A673 (cell line): ENCODE data around the gene WDR17. TPM values are rescaled to one million over a fixed set of nuclear protein-coding genes. Genes with fewer than 3 reads are reported as not detected.

Experiments used
- BruUV-seq: library from RNA; stranded (reverse); fragments of 400-500 nt; replicated peaks from 2 replicates; lab custom pipeline; 2021; lab: Mats Ljungman, UMichigan
- CTCF ChIA-PET: fragments of 300-600 bp; sonication (Branson Sonifier 250); formaldehyde crosslinking; loops from one replicate; lab custom pipeline; 2022; ENCODE audit warnings: antibody characterized with exemption; lab: Charles Lee
- POLR2A ChIA-PET: fragments of 300-600 bp; sonication (Branson Sonifier 250); formaldehyde crosslinking; loops from one replicate; lab custom pipeline; 2022; ENCODE audit warnings: antibody characterized with exemption; ENCODE audit not compliant: low non-redundant PET; lab: Charles Lee
- DNase-seq: peaks from one replicate; pipeline ENCODE4 v3.0.0-alpha.2; 2015; ENCODE audit warnings: low spot score
- H3K27ac ChIP-seq: fragments of 200-600 bp; sonication (generic); 2 replicates; pipeline ENCODE4 v1.5.1; 2016; ENCODE audit warnings: mixed run types, low read depth, mild to moderate bottlenecking, mixed read lengths, antibody characterized with exemption, low read length; ENCODE audit not compliant: poor library complexity, severe bottlenecking
- H3K27me3 ChIP-seq: fragments of 200-600 bp; sonication (generic); replicated peaks from 2 replicates; pipeline ENCODE4 v1.6.1; 2017; ENCODE audit warnings: mixed run types, low read depth, mild to moderate bottlenecking, mixed read lengths, antibody characterized with exemption, low read length; ENCODE audit not compliant: insufficient read depth, poor library complexity
- H3K36me3 ChIP-seq: fragments of 200-600 bp; sonication (generic); 2 replicates; pipeline ENCODE4 v1.6.1; 2016; ENCODE audit warnings: mixed run types, mild to moderate bottlenecking, mixed read lengths, antibody characterized with exemption, low read length; ENCODE audit not compliant: insufficient read depth, poor library complexity, severe bottlenecking
- H3K4me1 ChIP-seq: fragments of 200-600 bp; sonication (generic); 2 replicates; pipeline ENCODE4 v1.6.1; 2017; ENCODE audit warnings: mixed run types, mild to moderate bottlenecking, mixed read lengths, antibody characterized with exemption, low read length; ENCODE audit not compliant: insufficient read depth, poor library complexity, severe bottlenecking
- H3K4me3 ChIP-seq: fragments of 200-600 bp; sonication (generic); 2 replicates; pipeline ENCODE4 v1.5.1; 2016; ENCODE audit warnings: low read depth, mixed run types, mild to moderate bottlenecking, mixed read lengths, low read length; ENCODE audit not compliant: poor library complexity, severe bottlenecking
- H3K9me3 ChIP-seq: fragments of 200-600 bp; sonication (generic); 2 replicates; pipeline ENCODE4 v1.6.1; 2016; ENCODE audit warnings: mixed run types, low read depth, mild to moderate bottlenecking, mixed read lengths, antibody characterized with exemption, low read length; ENCODE audit not compliant: poor library complexity, severe bottlenecking
- CTCF ChIP-seq: fragments of 300-800, 200-600 bp; sonication (generic); conservative IDR thresholded peaks from 2 replicates; pipeline ENCODE4 v1.5.1; 2017; ENCODE audit warnings: low read depth, mild to moderate bottlenecking, antibody characterized with exemption, low read length, moderate library complexity, mixed read lengths
- EZH2 ChIP-seq: fragments of 200-600 bp; sonication (generic); IDR thresholded peaks from 2 replicates; pipeline ENCODE4 v1.6.1; 2017; ENCODE audit warnings: borderline replicate concordance, low read depth, mild to moderate bottlenecking, mixed read lengths, antibody characterized with exemption, low read length; ENCODE audit not compliant: poor library complexity, severe bottlenecking
- intact Hi-C: fragments of 100-400 bp; cut with micrococcal nuclease; formaldehyde crosslinking; loops from one replicate; pipeline ENCODE4 v1.10.0; 2022; ENCODE audit not compliant: unreplicated experiment
- total RNA-seq: library from RNA; stranded (reverse); gene quantifications from 2 replicates; pipeline ENCODE4 v1.2.3, GENCODE V29; 2021

WDR17 gene
- total RNA-seq, 1 experiment from 2014 or later = 6.9 TPM

GRCh38 chr4:176090115-176090514 is 24.5 kb downstream of the WDR17 start:
- CTCF ChIA-PET = no interaction called here
- DNase-seq = no peak
- H3K27ac ChIP-seq = no peak overlapping the region
- no peaks in the 10 kb centered on the region for H3K36me3 ChIP-seq
- POLR2A ChIA-PET = no interaction called here
- TF ChIP-seq CTCF = no peak
- TF ChIP-seq EZH2 = no peak
- no peaks in the 10 kb centered on the region for H3K4me1 ChIP-seq
- no peaks in the 10 kb centered on the region for H3K27me3 ChIP-seq
- H3K4me3 ChIP-seq = no peak overlapping the region
- no TSS peak for BruUV-seq
- peaks cover 4% of the 10 kb centered on the region for H3K9me3 ChIP-seq
- intact Hi-C loops = no loop called here

- ChIA-PET CTCF (no interaction called here), POLR2A (no interaction called here)
- TF ChIP-seq CTCF = 0 out of 2 replicates have a peak, but pooled peaks have one; percentile 11
- TF ChIP-seq EZH2 = no peak
- H3K4me1 ChIP-seq = no peaks in the 10 kb centered on the region
- intact Hi-C loops = no loop called here
- no peaks in the 10 kb centered on the region for H3K36me3 ChIP-seq
- no peak overlapping the region for H3K27ac ChIP-seq
- DNase-seq = no peak
- no TSS peak for BruUV-seq
- H3K9me3 ChIP-seq = peaks cover 3% of the 10 kb centered on the region
- no peak overlapping the region for H3K4me3 ChIP-seq
- H3K27me3 ChIP-seq = no peaks in the 10 kb centered on the region
Observed at GRCh38 chr4:176099314-176099713, 33.7 kb downstream of the WDR17 start.

GRCh38 chr4:176102414-176103063 is 36.9 kb downstream of the WDR17 start:
- Histone ChIP-seq H3K36me3 (no peaks in the 10 kb centered on the region), H3K4me3 (no peak overlapping the region), H3K27me3 (no peaks in the 10 kb centered on the region), H3K27ac (no peak overlapping the region), H3K4me1 (no peaks in the 10 kb centered on the region), H3K9me3 (peaks cover 3% of the 10 kb centered on the region)
- intact Hi-C loops = no loop called here
- CTCF ChIA-PET = no interaction called here
- DNase-seq = no peak
- BruUV-seq = no TSS peak
- POLR2A ChIA-PET = no interaction called here
- no peak for TF ChIP-seq EZH2
- TF ChIP-seq CTCF = no peak
